GM12878 (cell line): ENCODE data around the gene GPR61. TPM values are rescaled to one million over a fixed set of nuclear protein-coding genes. Genes with fewer than 3 reads are reported as not detected.

ENCODE experiments used
- ATAC-seq: fragments of 200-7000 bp; cut with Tn5 transposase; 3 replicates; pipeline ENCODE4 v1.9.1; 2020; ENCODE audit warnings: mild to moderate bottlenecking, moderate library complexity
- BruUV-seq: library from RNA; stranded (reverse); fragments of 400-500 nt; replicated peaks from 2 replicates; lab custom pipeline; 2021; lab: Mats Ljungman, UMichigan
- CTCF ChIA-PET: fragments of 300-600 bp; sonication (Branson Sonifier 250); formaldehyde crosslinking; extraction: SDS; loops from one replicate; lab custom pipeline; 2021; ENCODE audit warnings: inconsistent platforms; lab: Yijun Ruan, JAX
- POLR2A ChIA-PET: fragments of 350-600 bp; formaldehyde crosslinking; extraction: SDS; loops from one replicate; lab custom pipeline; 2021; ENCODE audit warnings: inconsistent platforms; lab: Charles Lee
- RAD21 ChIA-PET: fragments of 300-600 bp; sonication (Branson Sonifier 250); formaldehyde crosslinking; loops from one replicate; lab custom pipeline; 2023; ENCODE audit warnings: antibody characterized with exemption; ENCODE audit not compliant: unreplicated experiment; lab: Charles Lee
- SMC1A ChIA-PET: fragments of 300-600 bp; sonication (Branson Sonifier 250); formaldehyde crosslinking; loops from one replicate; lab custom pipeline; 2023; ENCODE audit not compliant: unreplicated experiment, uncharacterized antibody; lab: Charles Lee
- DNase-seq: peaks from one replicate; pipeline ENCODE4 v3.0.0-alpha.2; 2011; ENCODE audit warnings: low read depth, low spot score
- FAIRE-seq: peaks from 3 replicates; lab custom pipeline; 2011; peaks lifted over from hg19 to GRCh38; lab: Jason Lieb, UNC
- H2AFZ ChIP-seq: 2 replicates; pipeline ENCODE4 v1.6.0; 2011; ENCODE audit warnings: low read depth, low read length, control low read depth; ENCODE audit not compliant: control insufficient read depth
- H3K27ac ChIP-seq: 2 replicates; pipeline ENCODE4 v1.5.1; 2011; ENCODE audit warnings: control low read depth; ENCODE audit not compliant: control insufficient read depth, insufficient read depth
- H3K27me3 ChIP-seq, 2 experiments: replicated peaks in 1 of 2; 2 replicates each; pipeline versions ENCODE4 v1.6.0 to v1.6.1; 2011; ENCODE audit warnings: low read length in 1 of 2; ENCODE audit not compliant: control insufficient read depth in 2 of 2, insufficient read depth in 2 of 2
- H3K36me3 ChIP-seq, 2 experiments: 2 replicates each; pipeline ENCODE4 v1.5.1; 2011; ENCODE audit warnings: low read length in 1 of 2; ENCODE audit not compliant: control insufficient read depth in 2 of 2, insufficient read depth in 2 of 2
- H3K4me1 ChIP-seq: 2 replicates; pipeline ENCODE4 v1.6.1; 2011; ENCODE audit warnings: mild to moderate bottlenecking, low read length, moderate library complexity, mixed read lengths; ENCODE audit not compliant: control insufficient read depth, insufficient read depth
- H3K4me2 ChIP-seq: 2 replicates; pipeline ENCODE4 v1.6.0; 2011; ENCODE audit warnings: control low read depth; ENCODE audit not compliant: control insufficient read depth, insufficient read depth
- H3K4me3 ChIP-seq: fragments of 200-600 bp; sonication (generic); 2 replicates; pipeline ENCODE4 v1.5.1; 2016
- H3K79me2 ChIP-seq: 2 replicates; pipeline ENCODE4 v1.6.0; 2011; ENCODE audit warnings: low read length; ENCODE audit not compliant: control insufficient read depth, insufficient read depth
- H3K9ac ChIP-seq: 2 replicates; pipeline ENCODE4 v1.8.0; 2011; ENCODE audit warnings: low read length, control low read depth, mixed read lengths; ENCODE audit not compliant: control insufficient read depth, insufficient read depth
- H3K9me3 ChIP-seq: replicated peaks from 3 replicates; pipeline ENCODE4 v1.5.1; 2011; ENCODE audit warnings: mild to moderate bottlenecking, low read length; ENCODE audit not compliant: control insufficient read depth, insufficient read depth
- H4K20me1 ChIP-seq: 2 replicates; pipeline ENCODE4 v1.6.0; 2011; ENCODE audit not compliant: control insufficient read depth, insufficient read depth
- BCLAF1 ChIP-seq: fragments of 450-650 bp; IDR thresholded peaks from 2 replicates; pipeline ENCODE4 v1.6.1; 2017; ENCODE audit warnings: antibody characterized with exemption, mild to moderate bottlenecking, moderate library complexity
- BMI1 ChIP-seq: fragments of 450-650 bp; IDR thresholded peaks from 2 replicates; pipeline ENCODE4 v1.6.1; 2016; ENCODE audit warnings: mild to moderate bottlenecking, moderate library complexity, borderline replicate concordance
- ESRRA ChIP-seq: IDR thresholded peaks from 2 replicates; pipeline ENCODE4 v1.6.1; 2012; ENCODE audit warnings: mild to moderate bottlenecking, low read length, improper control_type of control experiment
- FOXM1 ChIP-seq: IDR thresholded peaks from 2 replicates; pipeline ENCODE4 v1.6.1; 2012; ENCODE audit warnings: low read depth, mild to moderate bottlenecking, inconsistent platforms, low read length, moderate library complexity
- HDGF ChIP-seq: fragments of 450-650 bp; IDR thresholded peaks from 2 replicates; pipeline ENCODE4 v1.6.1; 2016; ENCODE audit warnings: antibody characterized with exemption
- IKZF2 ChIP-seq, 2 experiments: fragments of 450-650 bp; IDR thresholded peaks; 2 replicates each; pipeline ENCODE4 v1.6.1; 2017; ENCODE audit warnings: mild to moderate bottlenecking in 2 of 2, moderate library complexity in 2 of 2
- NKRF ChIP-seq: fragments of 450-650 bp; conservative IDR thresholded peaks from 2 replicates; pipeline ENCODE4 v1.6.1; 2017; ENCODE audit warnings: mild to moderate bottlenecking, moderate library complexity
- STAT3 ChIP-seq: IDR thresholded peaks from 2 replicates; pipeline ENCODE4 v1.6.1; 2011; ENCODE audit warnings: low read depth, low read length, improper control_type of control experiment
- SUZ12 ChIP-seq: fragments of 200-600 bp; sonication (generic); IDR thresholded peaks from one replicate; pipeline ENCODE4 v1.6.1; 2018; ENCODE audit warnings: antibody characterized with exemption, mild to moderate bottlenecking; ENCODE audit not compliant: unreplicated experiment
- ZBTB4 ChIP-seq: fragments of 450-650 bp; formaldehyde crosslinking; IDR thresholded peaks from 2 replicates; pipeline ENCODE4 v1.4.0; 2022; ENCODE audit warnings: mild to moderate bottlenecking, moderate library complexity
- ZNF207 ChIP-seq: fragments of 450-650 bp; IDR thresholded peaks from 2 replicates; pipeline ENCODE4 v1.6.1; 2014; ENCODE audit warnings: antibody characterized with exemption, mild to moderate bottlenecking, borderline replicate concordance
- ZZZ3 ChIP-seq: IDR thresholded peaks from 2 replicates; pipeline ENCODE4 v1.6.1; 2011; ENCODE audit warnings: low read depth; ENCODE audit not compliant: control insufficient read depth, insufficient read length
- WGBS: methylation state at CpG from one replicate; pipeline ENCODE4 v1.1.6; 2016; ENCODE audit warnings: low lambda C conversion rate; ENCODE audit not compliant: insufficient replicate concordance, insufficient coverage; ENCODE audit errors: missing lambda C conversion rate; 5-methylcytosine and 5-hydroxymethylcytosine counted together
- in situ Hi-C: fragments of 300-500 bp; cut with MboI; formaldehyde crosslinking; loops from 9 replicates; pipeline ENCODE4 v1.14.3; 2018; ENCODE audit warnings: mixed read lengths
- intact Hi-C: fragments of 100-400 bp; cut with micrococcal nuclease; formaldehyde crosslinking; loops from one replicate; pipeline ENCODE4 v1.14.2; 2022; ENCODE audit not compliant: unreplicated experiment
- polyA plus RNA-seq, 11 experiments: library from polyadenylated mRNA; depleted of rRNA in 4 of 11; unstranded in 6 of 11; stranded (reverse) in 5 of 11; fragments of >200 nt; fragmentation: Nextera tagmentation in 4 of 11; fragmentation: Illumina TruSeq in 1 of 11; extraction: Ambion mirVana in 4 of 11; extraction: Trizol in 1 of 11; gene quantifications; 1 replicate in 1 of 11; 2 replicates in 10 of 11; pipeline versions ENCODE4 v1.2.1 to v1.2.3, GENCODE V29; 2011 to 2016; ENCODE audit warnings: inconsistent platforms in 2 of 11, missing spikeins in 2 of 11, low read depth in 1 of 11
- total RNA-seq, 4 experiments: library from RNA; depleted of rRNA in 3 of 4; stranded (reverse); fragments of >200 nt in 3 of 4; fragmentation: Illumina TruSeq in 1 of 4; extraction: Trizol in 1 of 4; gene quantifications; 2 replicates each; pipeline versions ENCODE4 v1.2.1 to v1.2.3, GENCODE V29; 2013 to 2021

The GPR61 gene
- total and polyA plus RNA-seq, 10 of the 15 experiments (the other 5 are each of a cell fraction or from before 2014, with no cell fraction given): 0.19 to 1.1 (median 0.35) TPM; not detected in 2

- TF ChIP-seq ZBTB4: no peak
- TF ChIP-seq IKZF2 (IDR thresholded peaks at IDR 0.05): no peak
These were observed 22.3 kb upstream of the GPR61 start (continued) for GRCh38 chr1:109517337-109517736.

GRCh38 chr1:109521002-109521951 is 18.4 kb upstream of the GPR61 start:
- H3K4me2 ChIP-seq: no peak overlapping the region
- SMC1A ChIA-PET: interaction anchor here (1.1 to 12.8 kb wide), 3 partner anchors 11 to 23 kb away, joined by 3 to 205 read pairs (median 12); partner anchors contain the start of gene AMIGO1
- ATAC-seq: no peak
- H3K9me3 ChIP-seq: no peaks in the 10 kb centered on the region
- WGBS: 57% methylated on average over 14 of the region's 14 CpGs
- H4K20me1 ChIP-seq: no peaks in the 10 kb centered on the region
- RAD21 ChIA-PET: interaction anchor here (1.0 to 1.8 kb wide), 3 partner anchors 9 to 13 kb away, joined by 3 to 7 read pairs (median 3); no protein-coding TSS in a partner anchor
- no peak for DNase-seq
- H3K4me3 ChIP-seq: no peak overlapping the region
- FAIRE-seq: no peak
- H3K27ac ChIP-seq: no peak overlapping the region
- in situ Hi-C loops (no loop called here), intact Hi-C loops (no loop called here)
- no peak overlapping the region for H2AFZ ChIP-seq
- TF ChIP-seq ZZZ3: no peak
- no peak for TF ChIP-seq ESRRA
- TF ChIP-seq BCLAF1: no peak
- no peak for TF ChIP-seq BMI1
- TF ChIP-seq HDGF: no peak
- TF ChIP-seq SUZ12: no peak
- TF ChIP-seq STAT3: no peak
- TF ChIP-seq NKRF: no peak
- TF ChIP-seq FOXM1: no peak
- TF ChIP-seq ZNF207: no peak
- no peaks in the 10 kb centered on the region for H3K4me1 ChIP-seq
- CTCF ChIA-PET: interaction anchor here (0.9 to 21.3 kb wide), 7 partner anchors 8 to 26 kb away, joined by 3 to 1280 read pairs (median 7); partner anchors contain the start of genes AMIGO1 and CYB561D1
- no TSS peak for BruUV-seq
- no peak overlapping the region for H3K9ac ChIP-seq
- POLR2A ChIA-PET: no interaction called here
- H3K79me2 ChIP-seq: no peaks in the 10 kb centered on the region
- H3K27me3 ChIP-seq: peaks cover 0 to 3% of the 10 kb centered on the region in 2 experiments; a peak in 3 of 4 replicates
- H3K36me3 ChIP-seq: no peaks in the 10 kb centered on the region
